HUES64 (cell line): ENCODE measurements around the gene PIBF1.
"Not testable (repeated sequence)": the region's sequence is repeated elsewhere in the genome, so short reads cannot be mapped to it uniquely, and the experiment has no call there.

Source experiments
- H3K27ac ChIP-seq: 2 replicates; pipeline ENCODE4 v1.7.0; 2013; ENCODE audit warnings: low read depth, low read length, inconsistent platforms
- H3K27me3 ChIP-seq: 2 replicates; pipeline ENCODE4 v1.6.1; 2013; ENCODE audit warnings: mild to moderate bottlenecking, low read length; ENCODE audit not compliant: insufficient read depth
- H3K36me3 ChIP-seq: 2 replicates; pipeline ENCODE4 v1.6.1; 2013; ENCODE audit warnings: mild to moderate bottlenecking, low read length; ENCODE audit not compliant: insufficient read depth
- H3K4me1 ChIP-seq: 2 replicates; pipeline ENCODE4 v1.6.1; 2013; ENCODE audit warnings: mild to moderate bottlenecking, low read length, moderate library complexity; ENCODE audit not compliant: insufficient read depth
- H3K4me3 ChIP-seq: 2 replicates; pipeline ENCODE4 v1.5.1; 2013; ENCODE audit warnings: mild to moderate bottlenecking, low read length, moderate library complexity
- H3K9ac ChIP-seq: 2 replicates; pipeline ENCODE4 v1.6.1; 2013; ENCODE audit warnings: mild to moderate bottlenecking, low read depth, low read length
- H3K9me3 ChIP-seq: 2 replicates; pipeline ENCODE4 v1.6.1; 2013; ENCODE audit warnings: low read depth, low read length; ENCODE audit not compliant: insufficient read depth
- WGBS: fragments of 150-250, 120-280 bp; methylation state at CpG from one replicate; pipeline ENCODE4 v1.1.7; 2013; ENCODE audit warnings: missing lambda C conversion rate; 5-methylcytosine and 5-hydroxymethylcytosine counted together

The PIBF1 gene

GRCh38 chr13:72920097-72920496 lies 138.2 kb downstream of the PIBF1 start:
- Histone ChIP-seq H3K4me3 (no peak overlapping the region), H3K36me3 (peaks cover 16% of the 10 kb centered on the region), H3K4me1 (no peaks in the 10 kb centered on the region), H3K9ac (no peak overlapping the region), H3K9me3 (no peaks in the 10 kb centered on the region), H3K27me3 (no peaks in the 10 kb centered on the region), H3K27ac (no peak overlapping the region)
- 100% methylated on average over 2 of the region's 2 CpGs for WGBS

- no peak overlapping the region for H3K27ac ChIP-seq
- no peaks in the 10 kb centered on the region for H3K27me3 ChIP-seq
- no peak overlapping the region for H3K9ac ChIP-seq
Observed at GRCh38 chr13:72931311-72931710, 149.4 kb downstream of the PIBF1 start.

DNA sequence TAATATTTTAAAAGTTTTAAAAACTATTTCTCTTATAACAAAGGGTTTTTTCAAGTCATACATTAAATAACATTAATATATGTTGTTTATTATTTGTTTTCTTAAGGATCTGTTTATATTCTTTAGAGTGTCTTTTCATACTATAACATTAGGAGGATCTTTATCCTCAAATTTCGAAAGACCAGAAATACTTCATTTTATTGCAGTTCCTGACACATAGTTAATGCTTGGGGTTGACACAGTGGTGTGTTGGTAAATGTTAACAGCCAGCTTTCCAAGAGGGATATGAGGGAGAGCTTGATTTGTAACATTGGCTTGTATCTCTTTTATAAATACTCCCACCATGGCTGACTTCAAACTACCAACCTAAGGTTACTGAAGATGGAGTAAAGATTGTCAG lies 150.3 kb downstream of the PIBF1 start:
- no CpG with 5 or more reads among the region's 1 CpG for WGBS

More at GRCh38 chr13:72931311-72931710, 149.4 kb downstream of the PIBF1 start:
- Histone ChIP-seq H3K4me1 (no peaks in the 10 kb centered on the region), H3K36me3 (peaks cover 3% of the 10 kb centered on the region), H3K9me3 (no peaks in the 10 kb centered on the region), H3K4me3 (no peak overlapping the region)

DNA sequence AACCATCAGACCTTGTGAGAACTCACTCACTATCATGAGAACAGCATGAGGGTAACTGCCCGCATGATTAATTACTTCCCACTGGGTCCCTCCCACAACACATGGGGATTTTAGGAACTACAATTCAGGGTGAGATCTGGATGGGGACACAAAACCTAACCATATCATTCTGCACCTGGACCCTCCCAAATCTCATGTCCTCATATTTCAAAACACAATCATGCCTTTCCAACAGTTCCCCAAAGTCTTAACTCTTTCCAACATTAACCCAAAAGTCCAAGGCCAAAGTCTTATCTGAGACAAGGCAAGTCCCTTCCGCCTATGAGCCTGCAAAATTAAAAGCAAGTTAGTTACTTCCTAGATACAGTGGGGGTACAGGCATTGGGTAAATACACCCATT lies 164.3 kb downstream of the PIBF1 start:
- not testable (repeated sequence) for H3K4me3 ChIP-seq, H3K4me1 ChIP-seq, H3K27ac ChIP-seq, H3K27me3 ChIP-seq, H3K9me3 ChIP-seq, H3K9ac ChIP-seq, H3K36me3 ChIP-seq
- 93% methylated on average over 2 of the region's 2 CpGs for WGBS

More for the DNA sequence above, 150.3 kb downstream of the PIBF1 start:
- Histone ChIP-seq H3K27me3 (no peaks in the 10 kb centered on the region), H3K9ac (no peak overlapping the region), H3K9me3 (no peaks in the 10 kb centered on the region), H3K27ac (no peak overlapping the region), H3K4me3 (no peak overlapping the region), H3K36me3 (peaks cover 3% of the 10 kb centered on the region), H3K4me1 (no peaks in the 10 kb centered on the region)

DNA sequence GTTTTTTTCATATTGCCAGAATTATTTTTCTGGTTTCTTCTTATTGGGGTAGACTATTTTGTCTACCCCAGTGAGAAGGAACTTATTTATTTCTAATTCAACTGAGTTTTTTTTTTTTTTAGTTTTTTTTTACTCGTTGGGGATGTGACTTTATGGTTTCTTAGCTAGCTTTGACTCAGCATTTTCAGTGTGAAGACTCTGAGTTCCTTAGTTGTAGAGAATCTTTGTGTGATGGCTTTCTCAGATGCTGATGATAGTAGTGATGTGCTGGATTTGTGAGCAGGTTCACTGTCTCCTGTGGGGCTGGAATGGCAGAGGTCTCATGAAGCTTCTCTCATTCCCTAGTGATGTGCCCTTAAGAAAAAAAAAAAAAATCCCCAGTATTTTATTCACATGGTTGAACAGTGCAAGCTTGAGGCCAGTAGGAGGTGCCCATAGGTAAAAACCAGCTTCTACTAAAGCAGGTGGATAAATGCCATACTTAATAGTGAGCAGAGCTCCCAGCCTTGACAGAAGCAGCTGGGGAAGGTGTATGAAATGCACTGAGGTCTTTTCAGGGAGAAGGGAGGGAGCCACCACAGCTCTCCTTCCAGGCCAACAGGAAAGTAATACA lies 170.7 kb downstream of the PIBF1 start:
- H3K4me3 ChIP-seq: no peak overlapping the region
- H3K4me1 ChIP-seq: no peaks in the 10 kb centered on the region
- H3K9me3 ChIP-seq: no peaks in the 10 kb centered on the region
- H3K27ac ChIP-seq: no peak overlapping the region
- no peaks in the 10 kb centered on the region for H3K36me3 ChIP-seq
- no peak overlapping the region for H3K9ac ChIP-seq
- 100% methylated on average over 1 of the region's 1 CpG for WGBS
- no peaks in the 10 kb centered on the region for H3K27me3 ChIP-seq

GRCh38 chr13:72953391-72953965 lies 171.5 kb downstream of the PIBF1 start:
- Histone ChIP-seq H3K27ac (no peak overlapping the region), H3K36me3 (no peaks in the 10 kb centered on the region; the same call in 1 of the 2 replicates), H3K9ac (no peak overlapping the region), H3K9me3 (no peaks in the 10 kb centered on the region), H3K4me1 (no peaks in the 10 kb centered on the region), H3K4me3 (no peak overlapping the region), H3K27me3 (no peaks in the 10 kb centered on the region)
- 95% methylated on average over 6 of the region's 6 CpGs for whole genome bisulfite sequencing

DNA sequence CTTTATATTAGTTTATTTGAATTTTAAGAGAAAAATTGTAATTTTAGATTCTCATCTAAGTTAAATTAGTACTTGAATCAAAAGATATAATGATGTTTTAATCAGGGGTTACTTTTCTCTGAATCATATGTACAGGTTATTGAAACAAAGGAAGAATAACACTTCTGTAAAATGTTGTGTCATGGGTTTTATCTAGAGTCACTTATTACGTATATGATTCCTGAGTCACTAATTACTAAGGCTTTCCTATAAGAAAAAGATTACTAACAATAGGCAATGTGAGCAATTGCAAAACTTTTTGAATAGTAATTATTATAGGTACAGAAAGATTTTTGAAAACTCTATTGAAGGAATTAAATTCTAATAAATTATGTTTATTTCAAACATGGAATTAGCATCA lies 177.7 kb downstream of the PIBF1 start:
- Histone ChIP-seq H3K9me3 (no peaks in the 10 kb centered on the region), H3K4me1 (peaks cover 7% of the 10 kb centered on the region; the same call in 1 of the 2 replicates), H3K27ac (no peak overlapping the region), H3K27me3 (no peaks in the 10 kb centered on the region), H3K36me3 (peaks cover 5% of the 10 kb centered on the region; the same call in 1 of the 2 replicates), H3K4me3 (no peak overlapping the region), H3K9ac (no peak overlapping the region)
- 100% methylated on average over 1 of the region's 1 CpG for WGBS

DNA sequence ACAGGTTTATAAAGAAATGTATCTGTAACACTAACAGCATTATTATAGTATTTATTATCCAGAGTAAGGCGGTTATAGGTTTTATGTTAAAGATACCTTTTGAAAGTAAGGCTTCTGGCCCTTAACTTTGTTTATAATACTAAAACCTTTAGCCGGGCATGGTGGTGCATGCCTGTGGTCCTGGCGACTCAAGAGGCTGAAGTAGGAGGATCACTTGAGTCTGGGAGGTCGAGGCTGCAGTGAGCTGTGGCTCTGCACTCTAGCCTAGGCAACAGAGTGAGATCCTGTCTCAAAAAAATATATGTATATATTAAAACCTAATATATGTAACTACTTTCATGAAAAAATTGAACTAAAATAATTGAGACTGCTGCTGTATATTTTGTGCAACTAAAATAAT lies 178.2 kb downstream of the PIBF1 start:
- WGBS: 98% methylated on average over 3 of the region's 4 CpGs
- H3K9ac ChIP-seq: no peak overlapping the region
- H3K4me3 ChIP-seq: no peak overlapping the region
- no peaks in the 10 kb centered on the region for H3K9me3 ChIP-seq
- H3K4me1 ChIP-seq: peaks cover 9% of the 10 kb centered on the region; the same call in 1 of the 2 replicates
- peaks cover 5% of the 10 kb centered on the region; the same call in 1 of the 2 replicates for H3K36me3 ChIP-seq
- no peaks in the 10 kb centered on the region for H3K27me3 ChIP-seq
- H3K27ac ChIP-seq: no peak overlapping the region

- Histone ChIP-seq H3K9ac (no peak overlapping the region), H3K4me3 (no peak overlapping the region), H3K36me3 (peaks cover 5% of the 10 kb centered on the region; the same call in 1 of the 2 replicates), H3K27me3 (no peaks in the 10 kb centered on the region), H3K9me3 (no peaks in the 10 kb centered on the region), H3K27ac (no peak overlapping the region), H3K4me1 (peaks cover 13% of the 10 kb centered on the region; the same call in 1 of the 2 replicates)
Observed at GRCh38 chr13:72960541-72960940, 178.6 kb downstream of the PIBF1 start.

DNA sequence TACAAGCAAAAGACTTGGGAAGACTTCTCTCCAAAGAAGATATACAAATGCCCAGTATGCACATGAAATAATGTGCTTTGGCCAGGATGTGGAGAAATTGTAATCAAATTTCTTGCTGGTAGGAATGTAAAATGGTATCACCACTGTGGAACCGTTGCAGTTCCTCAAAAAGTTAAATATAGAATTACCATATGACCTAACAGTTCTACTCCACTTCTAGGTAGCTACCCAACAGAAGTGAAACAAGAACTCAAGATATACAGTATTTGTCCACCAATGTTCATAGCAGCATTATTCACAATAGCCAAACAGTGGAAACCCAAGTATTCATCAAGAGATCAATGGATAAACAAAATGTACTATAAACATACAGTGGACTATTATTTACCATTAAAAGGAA lies 181.8 kb downstream of the PIBF1 start:
- Histone ChIP-seq H3K9ac (no peak overlapping the region), H3K4me1 (peaks cover 17% of the 10 kb centered on the region; the same call in 1 of the 2 replicates), H3K9me3 (no peaks in the 10 kb centered on the region), H3K36me3 (peaks cover 2% of the 10 kb centered on the region; the same call in 1 of the 2 replicates), H3K27ac (no peak overlapping the region), H3K27me3 (no peaks in the 10 kb centered on the region), H3K4me3 (no peak overlapping the region)
- WGBS: 100% methylated on average over 1 of the region's 1 CpG

DNA sequence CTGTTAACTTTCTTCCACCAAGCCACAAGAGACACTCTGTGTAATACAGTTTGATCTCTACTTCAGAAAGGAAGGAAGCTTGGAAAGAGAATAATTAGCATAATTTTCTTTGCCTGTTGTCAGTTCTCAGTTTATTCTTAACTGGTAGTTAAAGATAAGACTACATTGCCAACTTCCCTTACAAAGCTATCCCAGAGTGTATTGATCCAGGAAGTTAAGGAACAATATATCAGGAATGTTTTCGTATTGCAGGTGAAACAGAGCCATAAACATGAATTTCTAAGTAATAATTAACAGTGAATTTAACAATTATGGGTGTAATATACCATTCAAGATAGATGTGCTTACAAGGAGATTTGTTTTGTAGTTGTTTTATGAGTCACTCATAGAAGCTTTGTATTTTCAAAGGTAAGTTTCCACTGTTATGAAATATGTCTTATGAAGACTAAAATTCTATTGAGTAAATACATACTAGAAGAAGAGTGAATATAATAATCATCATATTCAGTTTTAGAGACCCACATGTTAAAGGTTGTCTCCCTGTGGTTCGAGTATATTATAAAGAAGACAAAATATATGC lies 188.5 kb downstream of the PIBF1 start:
- H3K9ac ChIP-seq: no peak overlapping the region
- no peak overlapping the region for H3K4me3 ChIP-seq
- H3K27me3 ChIP-seq: no peaks in the 10 kb centered on the region
- H3K36me3 ChIP-seq: no peaks in the 10 kb centered on the region
- no CpG with 5 or more reads among the region's 2 CpGs for WGBS
- H3K4me1 ChIP-seq: peaks cover 5% of the 10 kb centered on the region; the same call in 1 of the 2 replicates
- no peak overlapping the region for H3K27ac ChIP-seq
- H3K9me3 ChIP-seq: no peaks in the 10 kb centered on the region
